8988T (cell line): Measurements from ENCODE around the gene EFNB2.

Source experiments
- DNase-seq: peaks from one replicate; pipeline ENCODE4 v3.0.0; 2011

The EFNB2 gene

GRCh38 chr13:106479929-106480328 lies 55.5 kb downstream of the EFNB2 start:
- no peak for DNase-seq

- no peak for DNase-seq
Measured at GRCh38 chr13:106478116-106478515, 57.3 kb downstream of the EFNB2 start.

GRCh38 chr13:106477303-106477702 lies 58.2 kb downstream of the EFNB2 start:
- no peak for DNase-seq

- DNase-seq: no peak
Measured at GRCh38 chr13:106475852-106476251, 59.6 kb downstream of the EFNB2 start.

GRCh38 chr13:106474912-106475311 lies 60.5 kb downstream of the EFNB2 start:
- DNase-seq: no peak

GRCh38 chr13:106473154-106473553 lies 62.3 kb downstream of the EFNB2 start:
- no peak for DNase-seq

GRCh38 chr13:106472621-106473020 lies 62.8 kb downstream of the EFNB2 start:
- DNase-seq: no peak

- peak; percentile 77 for DNase-seq
Measured at GRCh38 chr13:106471957-106472543, 63.4 kb downstream of the EFNB2 start.

GRCh38 chr13:106470576-106470975 lies 64.9 kb downstream of the EFNB2 start:
- DNase-seq: no peak

GRCh38 chr13:106468744-106469590 lies 66.5 kb downstream of the EFNB2 start:
- no peak for DNase-seq

- DNase-seq: no peak
Measured at GRCh38 chr13:106468207-106468606, 67.3 kb downstream of the EFNB2 start.

- no peak for DNase-seq
Measured at GRCh38 chr13:106467427-106468122, 67.9 kb downstream of the EFNB2 start.

GRCh38 chr13:106466691-106467426 lies 68.6 kb downstream of the EFNB2 start:
- DNase-seq: no peak

GRCh38 chr13:106464076-106464475 lies 71.4 kb downstream of the EFNB2 start:
- DNase-seq: no peak

- no peak for DNase-seq
Measured at GRCh38 chr13:106462710-106463109, 72.8 kb downstream of the EFNB2 start.

- no peak for DNase-seq
Measured at GRCh38 chr13:106455777-106456176, 79.7 kb downstream of the EFNB2 start.

GRCh38 chr13:106455190-106455589 lies 80.3 kb downstream of the EFNB2 start:
- no peak for DNase-seq

- no peak for DNase-seq
Measured at GRCh38 chr13:106453101-106453500, 82.4 kb downstream of the EFNB2 start.

GRCh38 chr13:106450991-106451390 lies 84.5 kb downstream of the EFNB2 start:
- no peak for DNase-seq

GRCh38 chr13:106449096-106449495 lies 86.4 kb downstream of the EFNB2 start:
- no peak for DNase-seq

GRCh38 chr13:106445996-106446395 lies 89.5 kb downstream of the EFNB2 start:
- no peak for DNase-seq

- no peak for DNase-seq
Measured at GRCh38 chr13:106443607-106444322, 91.7 kb downstream of the EFNB2 start.

GRCh38 chr13:106440866-106441265 lies 94.6 kb downstream of the EFNB2 start:
- DNase-seq: no peak
